Measurements from ENCODE around the gene RAB11FIP3. TPM values are rescaled to one million over a fixed set of nuclear protein-coding genes. Genes with fewer than 3 reads are reported as not detected.

RAB11FIP3 gene
- total and polyA plus RNA-seq, 10 of the 15 experiments (the other 5 are each of a cell fraction or from before 2014, with no cell fraction given), result 1.2 to 27.3 (median 7.7) TPM

DNA sequence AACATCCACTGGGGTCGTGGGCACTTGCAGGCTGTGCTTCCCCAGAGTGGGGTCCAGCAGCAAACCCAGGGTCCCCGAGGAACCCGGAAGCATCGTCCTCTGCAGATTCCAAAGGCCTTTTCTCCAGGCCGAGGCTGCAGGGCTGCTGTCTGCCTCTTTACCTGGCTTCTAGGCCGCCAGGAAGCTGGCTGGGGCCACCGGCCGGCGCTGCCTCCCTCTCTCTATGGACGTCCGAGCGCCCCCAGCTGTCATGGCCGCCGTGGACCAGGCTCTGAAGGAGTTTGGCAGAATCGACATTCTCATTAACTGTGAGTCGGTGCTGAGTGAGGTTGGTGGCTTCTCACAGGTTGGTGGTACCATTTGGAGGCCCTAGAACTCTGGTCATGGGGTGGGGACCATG is 18.2 kb upstream of the RAB11FIP3 start:
- H3K4me3 ChIP-seq, result no peak overlapping the region
- no peak overlapping the region for H3K27ac ChIP-seq (ENCODE audit: control insufficient read depth, insufficient read depth)
- BruUV-seq (replicated peaks), result no TSS peak
- in situ Hi-C loops (cut with MboI) (no loop called here), intact Hi-C loops (cut with micrococcal nuclease; ENCODE audit: unreplicated experiment) (no loop called here)
- CTCF ChIA-PET, result no interaction called here
- no peaks in the 10 kb centered on the region for H3K79me2 ChIP-seq (ENCODE audit: control insufficient read depth, insufficient read depth, low read length)
- DNase-seq (ENCODE audit: low read depth, low spot score) (no peak), ATAC-seq (no peak), FAIRE-seq (no peak)
- WGBS (ENCODE audit: insufficient coverage, insufficient replicate concordance, low lambda C conversion rate, missing lambda C conversion rate), result 83% methylated on average over 16 of the region's 16 CpGs
- H3K9me3 ChIP-seq (replicated peaks; ENCODE audit: control insufficient read depth, insufficient read depth, low read length), result no peaks in the 10 kb centered on the region
- H3K9ac ChIP-seq (ENCODE audit: control insufficient read depth, insufficient read depth, low read length), result no peak overlapping the region
- SMC1A ChIA-PET (ENCODE audit: uncharacterized antibody, unreplicated experiment), result no interaction called here
- no peaks in the 10 kb centered on the region for H3K27me3 ChIP-seq (replicated peaks in 1 of 2; ENCODE audit: control insufficient read depth in 2 of 2, insufficient read depth in 2 of 2, low read length in 1 of 2)
- POLR2A ChIA-PET, result no interaction called here
- no peak overlapping the region for H2AFZ ChIP-seq (ENCODE audit: control insufficient read depth, low read depth, low read length)
- no peaks in the 10 kb centered on the region for H4K20me1 ChIP-seq (ENCODE audit: control insufficient read depth, insufficient read depth)
- no peaks in the 10 kb centered on the region for H3K36me3 ChIP-seq (ENCODE audit: control insufficient read depth in 2 of 2, insufficient read depth in 2 of 2, low read length in 1 of 2)
- no peaks in the 10 kb centered on the region for H3K4me1 ChIP-seq (ENCODE audit: control insufficient read depth, insufficient read depth, low read length)
- RAD21 ChIA-PET (ENCODE audit: unreplicated experiment), result no interaction called here
- H3K4me2 ChIP-seq (ENCODE audit: control insufficient read depth, insufficient read depth), result no peak overlapping the region
- TF ChIP-seq, protein P1, sequence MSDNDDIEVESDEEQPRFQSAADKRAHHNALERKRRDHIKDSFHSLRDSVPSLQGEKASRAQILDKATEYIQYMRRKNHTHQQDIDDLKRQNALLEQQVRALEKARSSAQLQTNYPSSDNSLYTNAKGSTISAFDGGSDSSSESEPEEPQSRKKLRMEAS (IDR thresholded peaks at IDR 0.05; ENCODE audit: low read depth, low read length), result no peak
- TF ChIP-seq, protein P2, sequence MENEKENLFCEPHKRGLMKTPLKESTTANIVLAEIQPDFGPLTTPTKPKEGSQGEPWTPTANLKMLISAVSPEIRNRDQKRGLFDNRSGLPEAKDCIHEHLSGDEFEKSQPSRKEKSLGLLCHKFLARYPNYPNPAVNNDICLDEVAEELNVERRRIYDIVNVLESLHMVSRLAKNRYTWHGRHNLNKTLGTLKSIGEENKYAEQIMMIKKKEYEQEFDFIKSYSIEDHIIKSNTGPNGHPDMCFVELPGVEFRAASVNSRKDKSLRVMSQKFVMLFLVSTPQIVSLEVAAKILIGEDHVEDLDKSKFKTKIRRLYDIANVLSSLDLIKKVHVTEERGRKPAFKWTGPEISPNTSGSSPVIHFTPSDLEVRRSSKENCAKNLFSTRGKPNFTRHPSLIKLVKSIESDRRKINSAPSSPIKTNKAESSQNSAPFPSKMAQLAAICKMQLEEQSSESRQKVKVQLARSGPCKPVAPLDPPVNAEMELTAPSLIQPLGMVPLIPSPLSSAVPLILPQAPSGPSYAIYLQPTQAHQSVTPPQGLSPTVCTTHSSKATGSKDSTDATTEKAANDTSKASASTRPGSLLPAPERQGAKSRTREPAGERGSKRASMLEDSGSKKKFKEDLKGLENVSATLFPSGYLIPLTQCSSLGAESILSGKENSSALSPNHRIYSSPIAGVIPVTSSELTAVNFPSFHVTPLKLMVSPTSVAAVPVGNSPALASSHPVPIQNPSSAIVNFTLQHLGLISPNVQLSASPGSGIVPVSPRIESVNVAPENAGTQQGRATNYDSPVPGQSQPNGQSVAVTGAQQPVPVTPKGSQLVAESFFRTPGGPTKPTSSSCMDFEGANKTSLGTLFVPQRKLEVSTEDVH (IDR thresholded peaks at IDR 0.05; ENCODE audit: low read depth, partially characterized antibody), result no peak
- TF ChIP-seq MEF2B (IDR thresholded peaks at IDR 0.05; ENCODE audit: partially characterized antibody, poor library complexity, severe bottlenecking), result no peak
- TF ChIP-seq LARP7 (IDR thresholded peaks at IDR 0.05), result no peak
- TF ChIP-seq, protein P3, sequence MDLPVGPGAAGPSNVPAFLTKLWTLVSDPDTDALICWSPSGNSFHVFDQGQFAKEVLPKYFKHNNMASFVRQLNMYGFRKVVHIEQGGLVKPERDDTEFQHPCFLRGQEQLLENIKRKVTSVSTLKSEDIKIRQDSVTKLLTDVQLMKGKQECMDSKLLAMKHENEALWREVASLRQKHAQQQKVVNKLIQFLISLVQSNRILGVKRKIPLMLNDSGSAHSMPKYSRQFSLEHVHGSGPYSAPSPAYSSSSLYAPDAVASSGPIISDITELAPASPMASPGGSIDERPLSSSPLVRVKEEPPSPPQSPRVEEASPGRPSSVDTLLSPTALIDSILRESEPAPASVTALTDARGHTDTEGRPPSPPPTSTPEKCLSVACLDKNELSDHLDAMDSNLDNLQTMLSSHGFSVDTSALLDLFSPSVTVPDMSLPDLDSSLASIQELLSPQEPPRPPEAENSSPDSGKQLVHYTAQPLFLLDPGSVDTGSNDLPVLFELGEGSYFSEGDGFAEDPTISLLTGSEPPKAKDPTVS (IDR thresholded peaks at IDR 0.05; ENCODE audit: low read depth, low read length), result no peak
- no peak for TF ChIP-seq CREM (IDR thresholded peaks at IDR 0.05; ENCODE audit: low read depth)
- TF ChIP-seq, protein P4, sequence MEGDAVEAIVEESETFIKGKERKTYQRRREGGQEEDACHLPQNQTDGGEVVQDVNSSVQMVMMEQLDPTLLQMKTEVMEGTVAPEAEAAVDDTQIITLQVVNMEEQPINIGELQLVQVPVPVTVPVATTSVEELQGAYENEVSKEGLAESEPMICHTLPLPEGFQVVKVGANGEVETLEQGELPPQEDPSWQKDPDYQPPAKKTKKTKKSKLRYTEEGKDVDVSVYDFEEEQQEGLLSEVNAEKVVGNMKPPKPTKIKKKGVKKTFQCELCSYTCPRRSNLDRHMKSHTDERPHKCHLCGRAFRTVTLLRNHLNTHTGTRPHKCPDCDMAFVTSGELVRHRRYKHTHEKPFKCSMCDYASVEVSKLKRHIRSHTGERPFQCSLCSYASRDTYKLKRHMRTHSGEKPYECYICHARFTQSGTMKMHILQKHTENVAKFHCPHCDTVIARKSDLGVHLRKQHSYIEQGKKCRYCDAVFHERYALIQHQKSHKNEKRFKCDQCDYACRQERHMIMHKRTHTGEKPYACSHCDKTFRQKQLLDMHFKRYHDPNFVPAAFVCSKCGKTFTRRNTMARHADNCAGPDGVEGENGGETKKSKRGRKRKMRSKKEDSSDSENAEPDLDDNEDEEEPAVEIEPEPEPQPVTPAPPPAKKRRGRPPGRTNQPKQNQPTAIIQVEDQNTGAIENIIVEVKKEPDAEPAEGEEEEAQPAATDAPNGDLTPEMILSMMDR (IDR thresholded peaks at IDR 0.05 in 2 of 3, conservative IDR thresholded peaks at IDR 0.05 in 1 of 3; ENCODE audit: control insufficient read depth in 2 of 3, extremely low read depth in 1 of 3, insufficient read depth in 1 of 3, low read depth in 3 of 3, low read length in 3 of 3), result no peak
- no peak for TF ChIP-seq HCFC1 (IDR thresholded peaks at IDR 0.05; ENCODE audit: low read length)
- TF ChIP-seq NFYA (IDR thresholded peaks at IDR 0.05; ENCODE audit: borderline replicate concordance, low read depth, low read length), result no peak
- no peak for TF ChIP-seq NR2F1 (conservative IDR thresholded peaks at IDR 0.05)
- TF ChIP-seq, protein P5, sequence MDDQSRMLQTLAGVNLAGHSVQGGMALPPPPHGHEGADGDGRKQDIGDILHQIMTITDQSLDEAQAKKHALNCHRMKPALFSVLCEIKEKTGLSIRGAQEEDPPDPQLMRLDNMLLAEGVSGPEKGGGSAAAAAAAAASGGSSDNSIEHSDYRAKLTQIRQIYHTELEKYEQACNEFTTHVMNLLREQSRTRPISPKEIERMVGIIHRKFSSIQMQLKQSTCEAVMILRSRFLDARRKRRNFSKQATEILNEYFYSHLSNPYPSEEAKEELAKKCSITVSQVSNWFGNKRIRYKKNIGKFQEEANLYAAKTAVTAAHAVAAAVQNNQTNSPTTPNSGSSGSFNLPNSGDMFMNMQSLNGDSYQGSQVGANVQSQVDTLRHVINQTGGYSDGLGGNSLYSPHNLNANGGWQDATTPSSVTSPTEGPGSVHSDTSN (IDR thresholded peaks at IDR 0.05; ENCODE audit: insufficient replicate concordance, low read depth, low read length), result no peak
- no peak for TF ChIP-seq ASH2L (IDR thresholded peaks at IDR 0.05; ENCODE audit: borderline replicate concordance, low read depth)
- TF ChIP-seq MTA2 (IDR thresholded peaks at IDR 0.05; ENCODE audit: low read depth), result no peak
- TF ChIP-seq IKZF2 (IDR thresholded peaks at IDR 0.05), result no peak
- no peak for TF ChIP-seq SMARCA5 (IDR thresholded peaks at IDR 0.05)
